Activated gamma-delta T cell (primary cell): Measurements from ENCODE around the gene TTC23L.

ENCODE experiments used
- DNase-seq: peaks from one replicate; lab custom pipeline; 2025; lab: John Stamatoyannopoulos, UW

Gene TTC23L

GRCh38 chr5:34833090-34833489 lies 5.9 kb upstream of the TTC23L start:
- no peak for DNase-seq

- DNase-seq = no peak
Measured at GRCh38 chr5:34833976-34834793, 4.8 kb upstream of the TTC23L start.

GRCh38 chr5:34834794-34835089 lies 4.2 kb upstream of the TTC23L start:
- no peak for DNase-seq

DNA sequence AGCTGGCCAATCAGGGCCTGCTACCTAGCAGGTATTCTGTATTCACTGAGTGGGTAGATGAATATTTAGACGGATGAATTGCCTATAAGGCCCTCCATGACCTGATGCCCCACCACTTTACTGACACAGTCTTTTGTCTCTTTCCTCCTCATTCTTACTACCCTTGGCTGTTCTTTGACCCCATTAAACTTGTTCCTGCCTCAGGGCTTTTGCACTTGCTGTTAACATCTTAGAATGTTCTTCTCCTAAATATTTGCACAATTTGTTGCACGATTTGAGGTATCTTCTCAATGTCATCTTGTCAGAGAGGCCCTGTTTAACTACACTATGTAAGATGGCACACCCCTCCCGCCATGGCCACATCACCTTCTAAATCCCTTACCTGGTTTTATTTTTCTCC lies 3.3 kb upstream of the TTC23L start:
- no peak for DNase-seq

- no peak for DNase-seq
Measured at GRCh38 chr5:34841816-34842215, 2.9 kb downstream of the TTC23L start.

DNA sequence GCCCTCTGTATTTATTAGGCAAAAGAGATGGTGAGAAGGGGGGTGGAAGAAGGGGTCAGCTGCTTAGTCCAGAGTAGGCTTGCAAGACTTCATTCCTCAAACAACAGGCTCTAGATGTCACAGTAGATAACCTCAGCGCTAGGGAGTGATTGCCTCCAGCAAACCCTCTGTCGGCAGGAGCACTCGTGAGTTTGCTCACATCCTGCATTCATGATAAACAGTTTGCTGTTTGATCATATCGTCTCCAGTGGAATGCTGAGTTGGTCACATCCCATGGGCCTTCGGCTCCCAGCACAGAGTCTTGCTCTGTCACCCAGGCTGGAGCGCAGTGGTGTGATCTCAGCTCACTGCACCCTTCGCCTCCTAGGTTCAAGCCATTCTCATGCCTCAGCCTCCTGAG lies 3.6 kb downstream of the TTC23L start:
- no peak for DNase-seq

- DNase-seq = no peak
Measured at GRCh38 chr5:34843497-34843896, 4.5 kb downstream of the TTC23L start.

DNA sequence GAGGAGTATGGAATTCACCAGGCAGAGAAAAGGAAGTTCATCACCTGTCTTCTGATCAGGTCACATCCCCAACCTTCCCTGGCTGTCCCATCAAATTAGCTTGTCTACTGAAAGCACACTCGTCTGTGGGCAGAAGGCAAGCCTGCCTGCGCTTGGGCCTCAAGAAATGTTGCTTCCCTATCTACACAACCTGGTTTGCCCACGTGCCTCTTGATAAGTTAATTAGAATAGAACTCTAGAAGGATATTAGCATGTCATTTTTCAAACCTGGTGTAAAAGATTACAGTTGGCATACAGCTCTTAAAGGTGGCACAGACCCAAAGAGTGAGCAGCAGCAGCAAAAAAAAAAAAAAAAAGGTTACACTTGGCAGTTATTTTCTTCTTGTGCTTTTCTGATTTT lies 5.1 kb downstream of the TTC23L start:
- no peak for DNase-seq

DNA sequence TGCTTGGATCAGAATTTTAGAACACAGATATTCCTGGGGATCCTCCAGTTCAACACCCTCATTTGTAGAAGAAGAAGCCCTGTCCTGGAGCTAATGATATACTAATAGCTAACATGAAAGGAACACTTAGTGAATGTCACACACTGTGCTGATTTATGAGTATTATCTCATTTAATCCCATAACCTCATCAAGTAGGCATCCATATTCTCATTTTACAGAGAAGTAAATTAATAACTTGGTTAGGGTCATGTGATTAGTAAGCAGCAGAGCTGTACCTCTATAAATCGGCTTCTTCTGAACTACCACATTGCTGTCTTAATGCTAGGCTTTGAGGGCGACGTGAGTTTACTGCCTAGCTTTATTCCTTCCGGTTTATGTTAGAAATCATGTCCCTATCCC lies 6.0 kb downstream of the TTC23L start:
- DNase-seq = no peak

GRCh38 chr5:34847056-34847455 lies 8.1 kb downstream of the TTC23L start:
- DNase-seq = no peak

GRCh38 chr5:34847552-34847951 lies 8.6 kb downstream of the TTC23L start:
- DNase-seq = no peak

GRCh38 chr5:34848230-34848629 lies 9.3 kb downstream of the TTC23L start:
- no peak for DNase-seq

DNA sequence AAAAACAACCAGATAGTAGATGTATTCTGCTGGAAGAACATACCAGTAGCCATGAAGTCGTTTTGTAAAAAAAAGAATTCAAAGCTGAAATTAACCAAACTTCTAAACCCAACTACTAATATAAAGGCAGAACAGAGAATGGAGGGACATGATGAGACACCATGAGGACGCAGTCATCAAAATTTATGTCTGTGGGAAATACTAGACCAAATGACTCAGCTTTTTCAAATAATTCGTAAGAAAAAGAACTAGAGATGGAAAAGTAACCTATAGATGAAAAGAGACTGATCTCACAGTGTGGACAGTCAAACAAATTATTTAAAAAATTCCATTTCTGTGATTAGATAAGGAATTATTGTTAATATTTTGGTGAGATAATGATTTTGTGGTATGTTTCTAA lies 10.3 kb downstream of the TTC23L start:
- no peak for DNase-seq

DNA sequence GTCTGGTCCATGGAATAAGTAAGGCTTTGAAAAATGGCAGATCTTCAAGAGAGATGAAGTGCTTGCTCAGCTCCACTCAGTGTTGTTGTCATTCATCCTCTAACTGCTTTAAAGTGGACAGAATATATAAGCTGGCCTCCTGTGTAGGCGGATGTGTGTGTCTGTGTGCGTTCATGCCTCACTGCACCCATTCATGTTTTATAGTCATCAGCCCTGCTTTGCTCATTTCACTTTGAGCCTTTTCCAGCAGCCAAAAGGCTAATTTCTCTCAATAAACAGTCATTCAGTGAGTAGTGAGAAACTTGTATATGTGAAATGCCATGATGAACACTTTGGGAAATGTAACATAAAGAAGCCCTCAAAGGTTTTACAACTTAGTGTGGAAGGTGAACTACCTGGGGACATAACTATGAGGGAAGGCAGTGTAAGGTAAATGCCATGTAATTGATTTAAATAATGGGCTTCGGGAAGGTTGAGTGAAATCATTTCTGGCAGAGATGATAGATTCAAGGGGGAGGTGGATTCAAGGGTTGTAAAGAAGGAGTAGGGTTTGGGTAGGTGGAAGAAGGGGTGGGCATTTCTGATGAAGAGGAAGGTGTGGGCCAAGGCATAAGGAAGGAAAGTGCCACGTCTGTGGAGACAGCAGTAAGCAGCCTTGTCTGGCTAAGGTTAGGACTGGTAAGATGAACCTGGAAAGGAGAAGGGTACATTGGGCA lies 15.7 kb downstream of the TTC23L start:
- DNase-seq = no peak

- DNase-seq = no peak
Measured at GRCh38 chr5:34857161-34857560, 18.2 kb downstream of the TTC23L start.

GRCh38 chr5:34857894-34858293 lies 18.9 kb downstream of the TTC23L start:
- DNase-seq = no peak

- DNase-seq = no peak
Measured at GRCh38 chr5:34858790-34859189, 19.8 kb downstream of the TTC23L start.

GRCh38 chr5:34859253-34859652 lies 20.3 kb downstream of the TTC23L start:
- no peak for DNase-seq

DNA sequence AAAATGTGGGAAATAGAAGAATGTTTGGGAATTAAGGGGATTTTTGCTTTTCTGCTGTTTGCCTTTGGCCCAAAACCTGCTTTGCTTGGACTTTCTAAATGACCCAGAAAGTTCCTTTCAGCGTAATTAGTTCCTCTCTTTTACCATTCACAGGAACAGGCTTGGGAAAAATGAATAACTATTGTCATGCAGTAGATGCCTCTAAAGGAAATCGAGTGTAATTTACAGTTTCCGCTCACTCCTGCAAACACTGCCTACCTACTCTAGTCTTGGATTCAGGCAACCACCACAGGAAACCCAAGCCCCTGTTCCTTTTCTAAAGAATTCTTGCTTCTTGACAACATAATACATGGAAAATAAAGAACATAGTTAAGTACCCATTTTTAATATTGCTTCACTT lies 25.0 kb downstream of the TTC23L start:
- no peak for DNase-seq

DNA sequence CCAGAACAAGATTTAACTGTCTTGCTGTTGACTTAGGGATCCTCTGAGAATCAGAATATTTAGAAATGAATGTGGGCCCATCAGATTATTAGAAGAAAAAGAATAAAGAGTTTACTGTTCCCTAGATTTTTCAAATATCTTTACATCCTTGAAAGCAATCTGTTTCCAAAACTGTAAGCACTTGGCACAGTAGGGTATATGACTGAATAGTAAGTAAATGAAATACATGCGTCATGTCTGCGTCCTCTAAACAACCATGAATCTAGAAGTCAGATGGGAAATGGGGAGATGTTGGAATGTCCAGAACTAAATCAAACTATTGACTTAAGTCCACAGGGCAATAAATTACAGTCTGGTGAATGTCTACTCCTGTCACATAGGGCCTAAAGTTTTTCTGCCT lies 26.1 kb downstream of the TTC23L start:
- no peak for DNase-seq

GRCh38 chr5:34866989-34867471 lies 28.1 kb downstream of the TTC23L start:
- no peak for DNase-seq

GRCh38 chr5:34867660-34868059 lies 28.7 kb downstream of the TTC23L start:
- no peak for DNase-seq

DNA sequence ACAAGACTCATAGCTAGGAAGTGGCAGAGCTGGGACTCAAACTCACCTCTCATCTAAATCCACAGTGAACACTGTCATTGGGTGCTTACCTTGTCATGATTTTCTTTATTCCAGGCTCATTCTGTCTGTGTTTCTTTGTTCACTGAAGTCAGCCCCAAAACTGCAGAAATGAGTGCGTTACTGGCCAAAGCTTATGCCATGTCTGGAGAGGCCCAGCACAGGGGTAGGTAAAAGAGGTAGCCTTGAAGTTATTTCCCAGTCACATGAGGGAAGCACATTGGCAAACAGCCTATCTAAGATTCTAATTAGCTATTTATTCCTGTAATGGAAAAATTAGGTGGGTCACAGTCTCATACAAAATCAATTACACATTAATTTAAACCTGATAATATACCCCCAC lies 29.8 kb downstream of the TTC23L start:
- no peak for DNase-seq

DNA sequence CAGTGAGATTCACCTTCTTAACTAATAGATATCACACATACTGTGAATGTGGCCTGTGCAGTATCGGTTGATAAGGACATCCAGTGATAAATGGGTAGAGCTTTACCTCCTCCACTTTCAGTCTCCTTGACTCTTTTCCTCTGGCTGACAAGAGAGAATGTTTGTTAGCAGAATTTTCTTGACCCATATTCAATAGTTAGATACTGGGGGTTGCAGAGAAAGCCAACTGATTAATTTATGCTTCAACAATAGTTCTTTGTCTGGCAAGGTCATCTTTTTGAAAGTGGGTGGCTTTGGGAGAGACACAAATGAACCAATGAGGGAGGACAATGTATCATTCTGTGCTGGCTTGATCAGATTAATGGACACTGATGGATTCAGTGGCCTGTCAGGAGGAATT lies 30.3 kb downstream of the TTC23L start:
- no peak for DNase-seq
